OCI-LY7 (cell line): ENCODE data around the gene PPIG.

Experiments used
- EZH2phosphoT487 ChIP-seq: fragments of 200-600 bp; sonication (generic); IDR thresholded peaks from 2 replicates; pipeline ENCODE4 v1.6.1; 2018; ENCODE audit warnings: low read depth, borderline replicate concordance, mild to moderate bottlenecking, mixed run types, antibody characterized with exemption, low read length, moderate library complexity, mixed read lengths
- TF ChIP-seq, protein P1 (sequence below): fragments of 200-600 bp; sonication (generic); conservative IDR thresholded peaks from 2 replicates; pipeline ENCODE4 v1.5.1; 2014; ENCODE audit warnings: mild to moderate bottlenecking, antibody characterized with exemption, low read length, moderate library complexity, mixed read lengths

DNA sequence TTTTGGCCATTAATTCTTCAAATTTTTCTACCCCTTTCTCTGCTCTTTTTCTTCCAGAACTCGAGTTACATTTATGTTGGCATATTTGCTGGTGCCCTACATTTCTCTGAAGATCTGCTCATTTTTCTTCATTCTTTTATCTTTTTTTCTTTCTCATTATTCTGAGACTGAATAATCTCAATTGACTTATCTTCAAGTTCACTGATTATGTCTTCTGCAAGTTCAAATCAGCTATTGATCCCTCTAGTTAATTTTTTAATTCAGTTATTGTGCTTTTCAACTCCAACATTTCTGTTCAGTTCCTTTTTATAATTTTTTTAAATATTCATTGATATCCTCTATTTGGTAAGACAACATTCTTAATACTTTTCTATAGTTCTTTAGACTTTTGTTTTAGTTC lies 106.8 kb downstream of the PPIG start:
- TF ChIP-seq, protein P1, sequence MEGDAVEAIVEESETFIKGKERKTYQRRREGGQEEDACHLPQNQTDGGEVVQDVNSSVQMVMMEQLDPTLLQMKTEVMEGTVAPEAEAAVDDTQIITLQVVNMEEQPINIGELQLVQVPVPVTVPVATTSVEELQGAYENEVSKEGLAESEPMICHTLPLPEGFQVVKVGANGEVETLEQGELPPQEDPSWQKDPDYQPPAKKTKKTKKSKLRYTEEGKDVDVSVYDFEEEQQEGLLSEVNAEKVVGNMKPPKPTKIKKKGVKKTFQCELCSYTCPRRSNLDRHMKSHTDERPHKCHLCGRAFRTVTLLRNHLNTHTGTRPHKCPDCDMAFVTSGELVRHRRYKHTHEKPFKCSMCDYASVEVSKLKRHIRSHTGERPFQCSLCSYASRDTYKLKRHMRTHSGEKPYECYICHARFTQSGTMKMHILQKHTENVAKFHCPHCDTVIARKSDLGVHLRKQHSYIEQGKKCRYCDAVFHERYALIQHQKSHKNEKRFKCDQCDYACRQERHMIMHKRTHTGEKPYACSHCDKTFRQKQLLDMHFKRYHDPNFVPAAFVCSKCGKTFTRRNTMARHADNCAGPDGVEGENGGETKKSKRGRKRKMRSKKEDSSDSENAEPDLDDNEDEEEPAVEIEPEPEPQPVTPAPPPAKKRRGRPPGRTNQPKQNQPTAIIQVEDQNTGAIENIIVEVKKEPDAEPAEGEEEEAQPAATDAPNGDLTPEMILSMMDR = no peak
- no peak for TF ChIP-seq EZH2phosphoT487
